LNCAP (cell line): ENCODE data around the gene EFNB2.

Experiments
- CTCF ChIP-seq: fragments of 450-650 bp; IDR thresholded peaks from 2 replicates; pipeline ENCODE4 v1.5.1; 2017; ENCODE audit warnings: mild to moderate bottlenecking

Gene EFNB2

GRCh38 chr13:106494506-106494905 is 41.0 kb downstream of the EFNB2 start:
- TF ChIP-seq CTCF: no peak

GRCh38 chr13:106493533-106494220 is 41.8 kb downstream of the EFNB2 start:
- TF ChIP-seq CTCF: no peak

- no peak for TF ChIP-seq CTCF
These were observed 42.6 kb downstream of the EFNB2 start for GRCh38 chr13:106492588-106493475.

GRCh38 chr13:106491928-106492587 is 43.4 kb downstream of the EFNB2 start:
- no peak for TF ChIP-seq CTCF

- TF ChIP-seq CTCF: no peak
These were observed 44.0 kb downstream of the EFNB2 start for GRCh38 chr13:106491463-106491862.

GRCh38 chr13:106490569-106491321 is 44.7 kb downstream of the EFNB2 start:
- TF ChIP-seq CTCF: no peak
